Suprapubic skin (tissue), 4 donors: ENCODE data around the gene FRMD4A. TPM values are rescaled to one million over a fixed set of nuclear protein-coding genes. Genes with fewer than 3 reads are reported as not detected.

Experiments used
- DNase-seq, 2 donors: peaks; one replicate each; pipeline ENCODE4 v3.0.0-alpha.2; 2019; ENCODE audit warnings: low spot score in 2 of 2
- H3K27ac ChIP-seq: fragments of 200-600 bp; sonication (generic); one replicate; pipeline ENCODE4 v1.5.1; 2019
- H3K27me3 ChIP-seq: fragments of 200-600 bp; sonication (generic); one replicate; pipeline ENCODE4 v1.5.1; 2019
- H3K36me3 ChIP-seq: fragments of 200-600 bp; sonication (generic); one replicate; pipeline ENCODE4 v1.5.1; 2019
- H3K4me1 ChIP-seq: fragments of 200-600 bp; sonication (generic); one replicate; pipeline ENCODE4 v1.5.1; 2019
- H3K4me3 ChIP-seq: fragments of 200-600 bp; sonication (generic); one replicate; pipeline ENCODE4 v1.5.1; 2019; ENCODE audit warnings: mild to moderate bottlenecking
- H3K9me3 ChIP-seq: fragments of 200-600 bp; sonication (generic); one replicate; pipeline ENCODE4 v1.5.1; 2019
- CTCF ChIP-seq, 2 donors: fragments of 200-600 bp in 1 of 2; fragments of 450-650 bp in 1 of 2; sonication (generic) in 1 of 2; IDR thresholded peaks; one replicate each; pipeline ENCODE4 v1.5.1; 2016 to 2019; ENCODE audit warnings: antibody characterized with exemption in 2 of 2, mild to moderate bottlenecking in 1 of 2, moderate library complexity in 1 of 2
- EP300 ChIP-seq: sonication (generic); formaldehyde crosslinking; IDR thresholded peaks from one replicate; pipeline ENCODE4 v1.6.1; 2017; ENCODE audit warnings: antibody characterized with exemption
- POLR2A ChIP-seq, 2 donors: fragments of 450-650 bp; IDR thresholded peaks; one replicate each; pipeline ENCODE4 v1.6.1; 2017; ENCODE audit warnings: antibody characterized with exemption in 2 of 2, mild to moderate bottlenecking in 2 of 2, moderate library complexity in 2 of 2
- POLR2AphosphoS5 ChIP-seq, 3 donors: sonication (generic); formaldehyde crosslinking; IDR thresholded peaks; one replicate each; pipeline ENCODE4 v1.6.1; 2017; ENCODE audit warnings: antibody characterized with exemption in 3 of 3
- WGBS: methylation state at CpG from one replicate; pipeline ENCODE4 v1.1.5; 2018; 5-methylcytosine and 5-hydroxymethylcytosine counted together
- total RNA-seq, 4 donors: library from RNA; depleted of rRNA; stranded (reverse); fragments of >200 nt; gene quantifications; one replicate each; pipeline ENCODE4 v1.1.0, GENCODE V29; 2016

The FRMD4A gene
- total RNA-seq, 4 donors from 2014 or later: 27.4 to 86.3 (median 58.0) TPM

- no peak overlapping the region for H3K4me3 ChIP-seq
- 89% methylated on average over 5 of the region's 5 CpGs for WGBS
- no peaks in the 10 kb centered on the region for H3K36me3 ChIP-seq
- TF ChIP-seq POLR2AphosphoS5 (IDR thresholded peaks at IDR 0.05): no peak
- H3K27ac ChIP-seq: no peak overlapping the region
- H3K9me3 ChIP-seq: peaks cover 4% of the 10 kb centered on the region
- H3K4me1 ChIP-seq: no peaks in the 10 kb centered on the region
- DNase-seq: no peak
- no peaks in the 10 kb centered on the region for H3K27me3 ChIP-seq
Measured at GRCh38 chr10:13913897-13914296, 416.8 kb downstream of the FRMD4A start.

- 88% methylated on average over 2 of the region's 2 CpGs for WGBS
- Histone ChIP-seq H3K36me3 (no peaks in the 10 kb centered on the region), H3K27ac (no peak overlapping the region), H3K9me3 (peaks cover 4% of the 10 kb centered on the region), H3K4me3 (no peak overlapping the region), H3K4me1 (no peaks in the 10 kb centered on the region), H3K27me3 (no peaks in the 10 kb centered on the region)
- DNase-seq: no peak
- TF ChIP-seq POLR2A (IDR thresholded peaks at IDR 0.05): no peak
- TF ChIP-seq EP300: no peak
- TF ChIP-seq POLR2AphosphoS5 (IDR thresholded peaks at IDR 0.05): no peak
- TF ChIP-seq CTCF (IDR thresholded peaks at IDR 0.05): no peak
Measured at GRCh38 chr10:13911821-13912520, 418.8 kb downstream of the FRMD4A start.

GRCh38 chr10:13909516-13910258 is 421.0 kb downstream of the FRMD4A start:
- DNase-seq: no peak
- H3K4me3 ChIP-seq: no peak overlapping the region
- no peaks in the 10 kb centered on the region for H3K27me3 ChIP-seq
- H3K27ac ChIP-seq: no peak overlapping the region
- 83% methylated on average over 5 of the region's 5 CpGs for WGBS
- TF ChIP-seq POLR2AphosphoS5 (IDR thresholded peaks at IDR 0.05) (no peak), CTCF (IDR thresholded peaks at IDR 0.05) (no peak), POLR2A (IDR thresholded peaks at IDR 0.05) (no peak), EP300 (no peak)
- peaks cover 4% of the 10 kb centered on the region for H3K9me3 ChIP-seq
- H3K4me1 ChIP-seq: no peaks in the 10 kb centered on the region
- H3K36me3 ChIP-seq: no peaks in the 10 kb centered on the region

GRCh38 chr10:13908475-13908874 is 422.2 kb downstream of the FRMD4A start:
- no peaks in the 10 kb centered on the region for H3K36me3 ChIP-seq
- peaks cover 4% of the 10 kb centered on the region for H3K9me3 ChIP-seq
- H3K4me1 ChIP-seq: no peaks in the 10 kb centered on the region
- DNase-seq: no peak
- TF ChIP-seq POLR2A (IDR thresholded peaks at IDR 0.05): no peak
- TF ChIP-seq CTCF (IDR thresholded peaks at IDR 0.05): no peak
- TF ChIP-seq POLR2AphosphoS5 (IDR thresholded peaks at IDR 0.05): no peak
- TF ChIP-seq EP300: no peak
- H3K27me3 ChIP-seq: no peaks in the 10 kb centered on the region
- H3K27ac ChIP-seq: no peak overlapping the region
- WGBS: 87% methylated on average over 4 of the region's 4 CpGs
- H3K4me3 ChIP-seq: no peak overlapping the region

GRCh38 chr10:13907570-13907969 is 423.2 kb downstream of the FRMD4A start:
- H3K36me3 ChIP-seq: no peaks in the 10 kb centered on the region
- H3K9me3 ChIP-seq: peaks cover 4% of the 10 kb centered on the region
- TF ChIP-seq POLR2AphosphoS5 (IDR thresholded peaks at IDR 0.05) (no peak), CTCF (IDR thresholded peaks at IDR 0.05) (no peak), EP300 (no peak), POLR2A (IDR thresholded peaks at IDR 0.05) (no peak)
- no peak for DNase-seq
- no peak overlapping the region for H3K27ac ChIP-seq
- WGBS: 74% methylated on average over 6 of the region's 6 CpGs
- H3K4me3 ChIP-seq: no peak overlapping the region
- no peaks in the 10 kb centered on the region for H3K27me3 ChIP-seq
- no peaks in the 10 kb centered on the region for H3K4me1 ChIP-seq
